Neural cell (in vitro differentiated cells): ENCODE results near the gene CA9. TPM values are rescaled to one million over a fixed set of nuclear protein-coding genes. Genes with fewer than 3 reads are reported as not detected.

ENCODE experiments used
- H2AFZ ChIP-seq: fragments of 200-600, 300-800 bp; sonication (generic), shearing (Covaris generic); 2 replicates; pipeline ENCODE4 v1.6.0; 2014; ENCODE audit warnings: low read depth, mild to moderate bottlenecking, antibody characterized with exemption, low read length, moderate library complexity
- H3F3A ChIP-seq: fragments of 200-600 bp; shearing (Covaris generic); 2 replicates; pipeline ENCODE4 v1.6.1; 2016; ENCODE audit warnings: mild to moderate bottlenecking, moderate library complexity, mixed read lengths, antibody characterized with exemption, low read length; ENCODE audit not compliant: insufficient read depth, poor library complexity, severe bottlenecking
- H3K27ac ChIP-seq: fragments of 200-600, 300-800 bp; sonication (generic), shearing (Covaris generic); 2 replicates; pipeline ENCODE4 v1.5.1; 2014; ENCODE audit warnings: mild to moderate bottlenecking, low read length, moderate library complexity
- H3K27me3 ChIP-seq: fragments of 300-800, 200-600 bp; sonication (generic), shearing (Covaris generic); 2 replicates; pipeline ENCODE4 v1.6.0; 2014; ENCODE audit warnings: mild to moderate bottlenecking, low read depth, low read length, moderate library complexity; ENCODE audit not compliant: insufficient read depth
- H3K36me3 ChIP-seq: fragments of 300-800, 200-600 bp; sonication (generic), shearing (Covaris generic); 2 replicates; pipeline ENCODE4 v1.5.1; 2014; ENCODE audit warnings: mild to moderate bottlenecking, antibody characterized with exemption, low read length, moderate library complexity; ENCODE audit not compliant: insufficient read depth
- H3K4me2 ChIP-seq: fragments of 300-800, 200-600 bp; sonication (generic), shearing (Covaris generic); 2 replicates; pipeline ENCODE4 v1.6.0; 2014; ENCODE audit warnings: mild to moderate bottlenecking, low read length
- H3K4me3 ChIP-seq: fragments of 300-800, 200-600 bp; sonication (generic), shearing (Covaris generic); 2 replicates; pipeline ENCODE4 v1.5.1; 2014; ENCODE audit warnings: mild to moderate bottlenecking, low read length, moderate library complexity
- H3K79me2 ChIP-seq: fragments of 200-600 bp; shearing (Covaris generic); replicated peaks from 2 replicates; pipeline ENCODE4 v1.6.0; 2014; ENCODE audit warnings: mild to moderate bottlenecking, low read length, moderate library complexity; ENCODE audit not compliant: insufficient read depth
- H3K9ac ChIP-seq: fragments of 300-800, 200-600 bp; sonication (generic), shearing (Covaris generic); 2 replicates; pipeline ENCODE4 v1.6.1; 2016; ENCODE audit warnings: mild to moderate bottlenecking, low read length, mixed read lengths
- H3K9me2 ChIP-seq: fragments of 200-600 bp; shearing (Covaris generic); 2 replicates; pipeline ENCODE4 v1.6.1; 2016; ENCODE audit warnings: mild to moderate bottlenecking, low read length, mixed read lengths; ENCODE audit not compliant: insufficient read depth
- H3K9me3 ChIP-seq: fragments of 200-600, 300-800 bp; sonication (generic), shearing (Covaris generic); 2 replicates; pipeline ENCODE4 v1.6.1; 2016; ENCODE audit warnings: mild to moderate bottlenecking, mixed run types, low read length, moderate library complexity, mixed read lengths
- H4K20me1 ChIP-seq: fragments of 200-600 bp; shearing (Covaris generic); 2 replicates; pipeline ENCODE4 v1.6.1; 2016; ENCODE audit warnings: mild to moderate bottlenecking, mixed run types; ENCODE audit not compliant: insufficient read depth
- EP300 ChIP-seq: fragments of 450-650 bp; conservative IDR thresholded peaks from 2 replicates; pipeline ENCODE4 v1.6.1; 2014; ENCODE audit warnings: antibody characterized with exemption, mild to moderate bottlenecking, moderate library complexity; ENCODE audit not compliant: poor library complexity, severe bottlenecking
- EZH2 ChIP-seq: fragments of 200-600, 300-800 bp; shearing (Covaris generic), sonication (generic); IDR thresholded peaks from 2 replicates; pipeline ENCODE4 v1.6.1; 2014; ENCODE audit warnings: antibody characterized with exemption, low read length, borderline replicate concordance, mild to moderate bottlenecking; ENCODE audit not compliant: insufficient read depth, poor library complexity, severe bottlenecking
- MXI1 ChIP-seq: fragments of 450-650 bp; conservative IDR thresholded peaks from 2 replicates; pipeline ENCODE4 v1.6.1; 2014; ENCODE audit warnings: antibody characterized with exemption, mild to moderate bottlenecking; ENCODE audit not compliant: poor library complexity, severe bottlenecking
- POLR2AphosphoS5 ChIP-seq: IDR thresholded peaks from 2 replicates; pipeline ENCODE4 v1.6.1; 2012
- RAD21 ChIP-seq: fragments of 450-650 bp; conservative IDR thresholded peaks from 2 replicates; pipeline ENCODE4 v1.6.1; 2014; ENCODE audit warnings: antibody characterized with exemption, mild to moderate bottlenecking, moderate library complexity
- SMC3 ChIP-seq: fragments of 450-650 bp; conservative IDR thresholded peaks from 2 replicates; pipeline ENCODE4 v1.6.1; 2014; ENCODE audit warnings: antibody characterized with exemption, mild to moderate bottlenecking, moderate library complexity; ENCODE audit not compliant: poor library complexity
- TAF1 ChIP-seq: IDR thresholded peaks from 2 replicates; pipeline ENCODE4 v1.6.1; 2012; ENCODE audit warnings: low read depth
- polyA plus RNA-seq: library from polyadenylated mRNA; depleted of rRNA; stranded (reverse); fragments of >200 nt; gene quantifications from 2 replicates; pipeline ENCODE4 v1.2.3, GENCODE V29; 2014
- TF ChIP-seq, protein P1 (sequence below): fragments of 450-650 bp; IDR thresholded peaks from 2 replicates; pipeline ENCODE4 v1.5.1; 2014; ENCODE audit warnings: antibody characterized with exemption, mild to moderate bottlenecking, moderate library complexity; ENCODE audit not compliant: poor library complexity, severe bottlenecking
- TF ChIP-seq, protein P2 (sequence below): IDR thresholded peaks from 2 replicates; pipeline ENCODE4 v1.6.1; 2012; ENCODE audit warnings: borderline replicate concordance

The CA9 gene
- polyA plus RNA-seq, 1 donor from 2014 or later = not detected

DNA sequence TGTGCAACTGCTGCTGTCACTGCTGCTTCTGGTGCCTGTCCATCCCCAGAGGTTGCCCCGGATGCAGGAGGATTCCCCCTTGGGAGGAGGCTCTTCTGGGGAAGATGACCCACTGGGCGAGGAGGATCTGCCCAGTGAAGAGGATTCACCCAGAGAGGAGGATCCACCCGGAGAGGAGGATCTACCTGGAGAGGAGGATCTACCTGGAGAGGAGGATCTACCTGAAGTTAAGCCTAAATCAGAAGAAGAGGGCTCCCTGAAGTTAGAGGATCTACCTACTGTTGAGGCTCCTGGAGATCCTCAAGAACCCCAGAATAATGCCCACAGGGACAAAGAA lies 265 bp downstream of the CA9 start:
- H3K4me3 ChIP-seq = no peak overlapping the region
- no peak overlapping the region for H3K4me2 ChIP-seq
- H3K27me3 ChIP-seq = no peaks in the 10 kb centered on the region
- no peaks in the 10 kb centered on the region for H3K9me2 ChIP-seq
- H2AFZ ChIP-seq = no peak overlapping the region
- H3K36me3 ChIP-seq = no peaks in the 10 kb centered on the region
- no peaks in the 10 kb centered on the region for H3K9me3 ChIP-seq
- H3F3A ChIP-seq = no peaks in the 10 kb centered on the region
- H3K9ac ChIP-seq = no peak overlapping the region
- no peaks in the 10 kb centered on the region for H4K20me1 ChIP-seq
- H3K79me2 ChIP-seq = no peaks in the 10 kb centered on the region
- TF ChIP-seq POLR2AphosphoS5 (no peak), EP300 (no peak), EZH2 (no peak), RAD21 (no peak), TAF1 (no peak), SMC3 (no peak)
- TF ChIP-seq, protein P1, sequence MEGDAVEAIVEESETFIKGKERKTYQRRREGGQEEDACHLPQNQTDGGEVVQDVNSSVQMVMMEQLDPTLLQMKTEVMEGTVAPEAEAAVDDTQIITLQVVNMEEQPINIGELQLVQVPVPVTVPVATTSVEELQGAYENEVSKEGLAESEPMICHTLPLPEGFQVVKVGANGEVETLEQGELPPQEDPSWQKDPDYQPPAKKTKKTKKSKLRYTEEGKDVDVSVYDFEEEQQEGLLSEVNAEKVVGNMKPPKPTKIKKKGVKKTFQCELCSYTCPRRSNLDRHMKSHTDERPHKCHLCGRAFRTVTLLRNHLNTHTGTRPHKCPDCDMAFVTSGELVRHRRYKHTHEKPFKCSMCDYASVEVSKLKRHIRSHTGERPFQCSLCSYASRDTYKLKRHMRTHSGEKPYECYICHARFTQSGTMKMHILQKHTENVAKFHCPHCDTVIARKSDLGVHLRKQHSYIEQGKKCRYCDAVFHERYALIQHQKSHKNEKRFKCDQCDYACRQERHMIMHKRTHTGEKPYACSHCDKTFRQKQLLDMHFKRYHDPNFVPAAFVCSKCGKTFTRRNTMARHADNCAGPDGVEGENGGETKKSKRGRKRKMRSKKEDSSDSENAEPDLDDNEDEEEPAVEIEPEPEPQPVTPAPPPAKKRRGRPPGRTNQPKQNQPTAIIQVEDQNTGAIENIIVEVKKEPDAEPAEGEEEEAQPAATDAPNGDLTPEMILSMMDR = no peak
- TF ChIP-seq, protein P2, sequence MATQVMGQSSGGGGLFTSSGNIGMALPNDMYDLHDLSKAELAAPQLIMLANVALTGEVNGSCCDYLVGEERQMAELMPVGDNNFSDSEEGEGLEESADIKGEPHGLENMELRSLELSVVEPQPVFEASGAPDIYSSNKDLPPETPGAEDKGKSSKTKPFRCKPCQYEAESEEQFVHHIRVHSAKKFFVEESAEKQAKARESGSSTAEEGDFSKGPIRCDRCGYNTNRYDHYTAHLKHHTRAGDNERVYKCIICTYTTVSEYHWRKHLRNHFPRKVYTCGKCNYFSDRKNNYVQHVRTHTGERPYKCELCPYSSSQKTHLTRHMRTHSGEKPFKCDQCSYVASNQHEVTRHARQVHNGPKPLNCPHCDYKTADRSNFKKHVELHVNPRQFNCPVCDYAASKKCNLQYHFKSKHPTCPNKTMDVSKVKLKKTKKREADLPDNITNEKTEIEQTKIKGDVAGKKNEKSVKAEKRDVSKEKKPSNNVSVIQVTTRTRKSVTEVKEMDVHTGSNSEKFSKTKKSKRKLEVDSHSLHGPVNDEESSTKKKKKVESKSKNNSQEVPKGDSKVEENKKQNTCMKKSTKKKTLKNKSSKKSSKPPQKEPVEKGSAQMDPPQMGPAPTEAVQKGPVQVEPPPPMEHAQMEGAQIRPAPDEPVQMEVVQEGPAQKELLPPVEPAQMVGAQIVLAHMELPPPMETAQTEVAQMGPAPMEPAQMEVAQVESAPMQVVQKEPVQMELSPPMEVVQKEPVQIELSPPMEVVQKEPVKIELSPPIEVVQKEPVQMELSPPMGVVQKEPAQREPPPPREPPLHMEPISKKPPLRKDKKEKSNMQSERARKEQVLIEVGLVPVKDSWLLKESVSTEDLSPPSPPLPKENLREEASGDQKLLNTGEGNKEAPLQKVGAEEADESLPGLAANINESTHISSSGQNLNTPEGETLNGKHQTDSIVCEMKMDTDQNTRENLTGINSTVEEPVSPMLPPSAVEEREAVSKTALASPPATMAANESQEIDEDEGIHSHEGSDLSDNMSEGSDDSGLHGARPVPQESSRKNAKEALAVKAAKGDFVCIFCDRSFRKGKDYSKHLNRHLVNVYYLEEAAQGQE = no peak
- H3K27ac ChIP-seq = no peak overlapping the region

DNA sequence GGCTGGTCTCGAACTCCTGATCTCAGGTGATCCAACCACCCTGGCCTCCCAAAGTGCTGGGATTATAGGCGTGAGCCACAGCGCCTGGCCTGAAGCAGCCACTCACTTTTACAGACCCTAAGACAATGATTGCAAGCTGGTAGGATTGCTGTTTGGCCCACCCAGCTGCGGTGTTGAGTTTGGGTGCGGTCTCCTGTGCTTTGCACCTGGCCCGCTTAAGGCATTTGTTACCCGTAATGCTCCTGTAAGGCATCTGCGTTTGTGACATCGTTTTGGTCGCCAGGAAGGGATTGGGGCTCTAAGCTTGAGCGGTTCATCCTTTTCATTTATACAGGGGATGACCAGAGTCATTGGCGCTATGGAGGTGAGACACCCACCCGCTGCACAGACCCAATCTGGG lies 1.5 kb downstream of the CA9 start:
- Histone ChIP-seq H3K27me3 (no peaks in the 10 kb centered on the region), H3F3A (no peaks in the 10 kb centered on the region), H3K4me2 (no peak overlapping the region), H3K79me2 (no peaks in the 10 kb centered on the region), H3K9ac (no peak overlapping the region), H3K9me2 (no peaks in the 10 kb centered on the region), H3K4me3 (peak overlapping the region; percentile 59), H2AFZ (peak overlapping the region; percentile 14), H3K9me3 (no peaks in the 10 kb centered on the region), H3K36me3 (no peaks in the 10 kb centered on the region), H4K20me1 (no peaks in the 10 kb centered on the region), H3K27ac (no peak overlapping the region)
- TF ChIP-seq POLR2AphosphoS5 (no peak), EZH2 (no peak), SMC3 (no peak), MXI1 (no peak), TAF1 (no peak), EP300 (no peak), RAD21 (no peak)
- TF ChIP-seq, protein P1 = no peak
- TF ChIP-seq, protein P2 = no peak
